Breast epithelium (tissue), 3 donors: Measurements from ENCODE around the gene RPS6KL1.

Source experiments
- POLR2AphosphoS5 ChIP-seq, 3 donors: sonication (generic); formaldehyde crosslinking; IDR thresholded peaks; one replicate each; pipeline ENCODE4 v1.6.1; 2017; ENCODE audit warnings: antibody characterized with exemption in 3 of 3
- TF ChIP-seq, protein P1 (sequence below), 3 donors: fragments of 450-650 bp; IDR thresholded peaks; one replicate each; pipeline ENCODE4 v1.5.1; 2016 to 2017; ENCODE audit warnings: antibody characterized with exemption in 3 of 3, mild to moderate bottlenecking in 3 of 3, moderate library complexity in 3 of 3

- no peak for TF ChIP-seq POLR2AphosphoS5 (IDR thresholded peaks at IDR 0.05)
- TF ChIP-seq, protein P1, sequence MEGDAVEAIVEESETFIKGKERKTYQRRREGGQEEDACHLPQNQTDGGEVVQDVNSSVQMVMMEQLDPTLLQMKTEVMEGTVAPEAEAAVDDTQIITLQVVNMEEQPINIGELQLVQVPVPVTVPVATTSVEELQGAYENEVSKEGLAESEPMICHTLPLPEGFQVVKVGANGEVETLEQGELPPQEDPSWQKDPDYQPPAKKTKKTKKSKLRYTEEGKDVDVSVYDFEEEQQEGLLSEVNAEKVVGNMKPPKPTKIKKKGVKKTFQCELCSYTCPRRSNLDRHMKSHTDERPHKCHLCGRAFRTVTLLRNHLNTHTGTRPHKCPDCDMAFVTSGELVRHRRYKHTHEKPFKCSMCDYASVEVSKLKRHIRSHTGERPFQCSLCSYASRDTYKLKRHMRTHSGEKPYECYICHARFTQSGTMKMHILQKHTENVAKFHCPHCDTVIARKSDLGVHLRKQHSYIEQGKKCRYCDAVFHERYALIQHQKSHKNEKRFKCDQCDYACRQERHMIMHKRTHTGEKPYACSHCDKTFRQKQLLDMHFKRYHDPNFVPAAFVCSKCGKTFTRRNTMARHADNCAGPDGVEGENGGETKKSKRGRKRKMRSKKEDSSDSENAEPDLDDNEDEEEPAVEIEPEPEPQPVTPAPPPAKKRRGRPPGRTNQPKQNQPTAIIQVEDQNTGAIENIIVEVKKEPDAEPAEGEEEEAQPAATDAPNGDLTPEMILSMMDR (IDR thresholded peaks at IDR 0.05): no peak
These were observed 25.0 kb downstream of the RPS6KL1 start for GRCh38 chr14:74898083-74898482.
